ENCODE data around the gene RHPN2.

RHPN2 gene

GRCh38 chr19:33096005-33096404 is 31.3 kb upstream of the RHPN2 start:
- no peaks in the 10 kb centered on the region for H3K4me1 ChIP-seq (ENCODE audit: low read depth, poor library complexity, severe bottlenecking)
- no peak overlapping the region for H3K4me2 ChIP-seq
- H3K27me3 ChIP-seq (ENCODE audit: insufficient read depth, low read depth): no peaks in the 10 kb centered on the region
- TF ChIP-seq CTCF (conservative IDR thresholded peaks at IDR 0.05; ENCODE audit: low read depth, low read length): no peak
- no peak overlapping the region for H3K9ac ChIP-seq
- H2AFZ ChIP-seq (ENCODE audit: low read depth): no peak overlapping the region
- H3K4me3 ChIP-seq (IDR thresholded peaks at IDR 0.05; ENCODE audit: insufficient read depth, low read depth, low read length): no peak overlapping the region
- no peak overlapping the region for H3K27ac ChIP-seq
- H4K20me1 ChIP-seq (ENCODE audit: insufficient read depth): no peaks in the 10 kb centered on the region
- no peaks in the 10 kb centered on the region for H3K79me2 ChIP-seq (ENCODE audit: insufficient read depth, low read depth)
- peaks cover 6% of the 10 kb centered on the region; the same call in 1 of the 2 replicates for H3K36me3 ChIP-seq (ENCODE audit: insufficient read depth)

- Histone ChIP-seq H2AFZ (ENCODE audit: low read depth) (no peak overlapping the region), H3K9ac (no peak overlapping the region), H3K27ac (no peak overlapping the region), H3K36me3 (ENCODE audit: insufficient read depth) (peaks cover 6% of the 10 kb centered on the region; the same call in 1 of the 2 replicates), H3K4me2 (no peak overlapping the region), H3K79me2 (ENCODE audit: insufficient read depth, low read depth) (no peaks in the 10 kb centered on the region), H3K4me3 (IDR thresholded peaks at IDR 0.05; ENCODE audit: insufficient read depth, low read depth, low read length) (no peak overlapping the region), H4K20me1 (ENCODE audit: insufficient read depth) (no peaks in the 10 kb centered on the region), H3K27me3 (ENCODE audit: insufficient read depth, low read depth) (no peaks in the 10 kb centered on the region), H3K4me1 (ENCODE audit: low read depth, poor library complexity, severe bottlenecking) (peaks cover 6% of the 10 kb centered on the region)
- no peak for TF ChIP-seq CTCF (conservative IDR thresholded peaks at IDR 0.05; ENCODE audit: low read depth, low read length)
Measured at GRCh38 chr19:33094436-33095067, 29.9 kb upstream of the RHPN2 start.

GRCh38 chr19:33093420-33094210 is 28.9 kb upstream of the RHPN2 start:
- Histone ChIP-seq H3K27me3 (ENCODE audit: insufficient read depth, low read depth) (no peaks in the 10 kb centered on the region), H3K9ac (no peak overlapping the region), H4K20me1 (ENCODE audit: insufficient read depth) (no peaks in the 10 kb centered on the region), H3K36me3 (ENCODE audit: insufficient read depth) (peaks cover 6% of the 10 kb centered on the region; the same call in 1 of the 2 replicates), H3K79me2 (ENCODE audit: insufficient read depth, low read depth) (no peaks in the 10 kb centered on the region), H3K4me1 (ENCODE audit: low read depth, poor library complexity, severe bottlenecking) (peaks cover 6% of the 10 kb centered on the region), H3K27ac (no peak overlapping the region), H3K4me2 (no peak overlapping the region), H2AFZ (ENCODE audit: low read depth) (no peak overlapping the region), H3K4me3 (IDR thresholded peaks at IDR 0.05; ENCODE audit: insufficient read depth, low read depth, low read length) (no peak overlapping the region)
- TF ChIP-seq CTCF (conservative IDR thresholded peaks at IDR 0.05; ENCODE audit: low read depth, low read length): no peak

GRCh38 chr19:33090179-33090578 is 25.5 kb upstream of the RHPN2 start:
- H3K36me3 ChIP-seq (ENCODE audit: insufficient read depth): peaks cover 6% of the 10 kb centered on the region; the same call in 1 of the 2 replicates
- no peaks in the 10 kb centered on the region for H3K27me3 ChIP-seq (ENCODE audit: insufficient read depth, low read depth)
- no peak overlapping the region for H3K9ac ChIP-seq
- H3K79me2 ChIP-seq (ENCODE audit: insufficient read depth, low read depth): no peaks in the 10 kb centered on the region; the same call in 1 of the 2 replicates
- H2AFZ ChIP-seq (ENCODE audit: low read depth): no peak overlapping the region
- no peak overlapping the region for H3K4me2 ChIP-seq
- peaks cover 6% of the 10 kb centered on the region for H3K4me1 ChIP-seq (ENCODE audit: low read depth, poor library complexity, severe bottlenecking)
- no peak for TF ChIP-seq CTCF (conservative IDR thresholded peaks at IDR 0.05; ENCODE audit: low read depth, low read length)
- H3K27ac ChIP-seq: no peak overlapping the region
- H3K4me3 ChIP-seq (IDR thresholded peaks at IDR 0.05; ENCODE audit: insufficient read depth, low read depth, low read length): no peak overlapping the region
- H4K20me1 ChIP-seq (ENCODE audit: insufficient read depth): no peaks in the 10 kb centered on the region
